DMS53 (cell line): ENCODE results near the gene GLRX.
A peak's percentile ranks its signal among the peaks of the same experiment; 100 is the strongest.
"Not testable (repeated sequence)": the region's sequence is repeated elsewhere in the genome, so short reads cannot be mapped to it uniquely, and the experiment has no call there.

Source experiments
- DNase-seq: peaks from one replicate; lab custom pipeline; 2025; lab: John Stamatoyannopoulos, UW

Gene GLRX

GRCh38 chr5:95852567-95852966, 30.0 kb upstream of the GLRX start:
- DNase-seq = no peak

DNA sequence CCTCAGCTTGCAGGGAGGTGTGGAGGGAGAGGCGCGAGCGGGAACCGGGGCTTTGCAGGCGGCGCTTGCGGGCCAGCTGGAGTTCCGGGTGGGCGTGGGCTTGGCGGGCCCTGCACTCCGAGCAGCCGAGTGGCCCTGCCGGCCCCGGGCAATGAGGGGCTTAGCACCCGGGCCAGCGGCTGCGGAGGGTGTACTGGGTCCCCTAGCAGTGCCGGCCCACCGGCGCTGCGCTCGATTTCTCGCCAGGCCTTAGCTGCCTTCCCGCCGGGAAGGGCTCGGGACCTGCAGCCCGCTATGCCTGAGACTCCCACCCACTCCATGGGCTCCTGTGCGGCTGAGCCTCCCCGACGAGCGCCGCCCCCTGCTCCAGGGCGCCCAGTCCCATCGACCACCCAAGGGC, 28.6 kb upstream of the GLRX start:
- not testable (repeated sequence) for DNase-seq

DNA sequence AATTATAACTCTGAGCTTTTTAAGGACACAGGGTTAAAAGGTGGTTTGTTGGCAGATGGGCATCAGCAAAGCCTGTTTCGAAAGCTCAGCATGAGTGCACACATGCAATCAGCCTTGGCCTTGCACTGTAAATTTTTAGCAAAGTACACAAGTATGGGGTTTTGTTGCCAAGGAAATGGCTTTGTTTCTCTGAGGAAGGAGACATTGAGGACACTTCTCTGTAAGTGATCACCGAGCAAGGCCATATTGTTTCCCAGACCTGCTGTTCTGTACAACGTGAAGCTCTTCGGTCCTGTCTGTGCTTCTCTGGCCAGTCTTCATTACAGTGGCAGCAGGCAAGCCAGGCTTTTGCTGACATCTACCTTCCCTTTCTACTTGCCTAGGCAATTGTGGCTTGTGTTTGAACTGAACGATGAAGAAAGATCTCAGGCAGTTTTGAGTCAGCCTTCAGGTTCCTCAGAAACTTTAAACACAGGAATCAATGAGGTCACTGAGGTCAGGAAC, 27.9 kb upstream of the GLRX start:
- no peak for DNase-seq

DNA sequence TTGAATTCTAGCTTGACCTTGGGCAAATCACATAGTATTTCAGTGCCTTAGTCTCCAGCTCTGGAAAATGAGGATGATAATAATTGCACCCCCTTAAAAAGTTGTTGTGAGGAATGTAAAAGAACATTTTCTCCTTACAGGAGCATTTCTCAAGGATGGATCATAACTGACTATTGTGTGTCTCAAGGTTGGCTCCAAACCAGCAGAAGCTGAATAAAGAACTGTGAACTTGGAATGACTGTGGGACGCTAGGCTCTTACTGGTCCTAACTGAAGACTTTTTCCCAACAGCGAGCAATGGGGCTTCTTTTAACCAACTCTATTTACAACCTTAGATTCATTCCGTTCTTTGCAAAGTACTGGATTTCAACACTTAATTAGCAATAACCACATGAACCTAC, 26.2 kb upstream of the GLRX start:
- no peak for DNase-seq

GRCh38 chr5:95847261-95847592, 24.7 kb upstream of the GLRX start:
- no peak for DNase-seq

- DNase-seq = peak; percentile 80
These were observed 24.2 kb upstream of the GLRX start for GRCh38 chr5:95846554-95847260.

DNA sequence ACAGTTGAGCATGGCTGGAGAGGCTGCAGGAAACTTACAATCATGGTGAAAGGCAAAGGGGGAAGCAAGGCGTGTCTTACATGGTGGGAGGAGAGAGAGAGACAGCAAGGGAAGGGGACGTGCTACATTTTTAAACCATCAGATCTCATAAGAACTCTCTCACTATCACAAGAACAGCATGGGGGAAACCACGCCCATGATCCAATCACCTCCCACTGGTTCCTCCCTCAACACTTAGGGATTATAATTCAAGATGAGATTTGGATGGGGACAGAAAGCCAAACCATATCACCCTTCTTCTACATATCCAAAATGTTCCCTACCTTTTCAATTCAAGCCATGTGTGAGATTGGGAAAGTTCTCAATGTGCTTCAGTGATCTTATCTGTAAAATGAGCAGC, 22.9 kb upstream of the GLRX start:
- no peak for DNase-seq

GRCh38 chr5:95843733-95844223, 21.3 kb upstream of the GLRX start:
- DNase-seq = no peak

- DNase-seq = peak; percentile 49
These were observed 20.5 kb upstream of the GLRX start for GRCh38 chr5:95842854-95843544.

DNA sequence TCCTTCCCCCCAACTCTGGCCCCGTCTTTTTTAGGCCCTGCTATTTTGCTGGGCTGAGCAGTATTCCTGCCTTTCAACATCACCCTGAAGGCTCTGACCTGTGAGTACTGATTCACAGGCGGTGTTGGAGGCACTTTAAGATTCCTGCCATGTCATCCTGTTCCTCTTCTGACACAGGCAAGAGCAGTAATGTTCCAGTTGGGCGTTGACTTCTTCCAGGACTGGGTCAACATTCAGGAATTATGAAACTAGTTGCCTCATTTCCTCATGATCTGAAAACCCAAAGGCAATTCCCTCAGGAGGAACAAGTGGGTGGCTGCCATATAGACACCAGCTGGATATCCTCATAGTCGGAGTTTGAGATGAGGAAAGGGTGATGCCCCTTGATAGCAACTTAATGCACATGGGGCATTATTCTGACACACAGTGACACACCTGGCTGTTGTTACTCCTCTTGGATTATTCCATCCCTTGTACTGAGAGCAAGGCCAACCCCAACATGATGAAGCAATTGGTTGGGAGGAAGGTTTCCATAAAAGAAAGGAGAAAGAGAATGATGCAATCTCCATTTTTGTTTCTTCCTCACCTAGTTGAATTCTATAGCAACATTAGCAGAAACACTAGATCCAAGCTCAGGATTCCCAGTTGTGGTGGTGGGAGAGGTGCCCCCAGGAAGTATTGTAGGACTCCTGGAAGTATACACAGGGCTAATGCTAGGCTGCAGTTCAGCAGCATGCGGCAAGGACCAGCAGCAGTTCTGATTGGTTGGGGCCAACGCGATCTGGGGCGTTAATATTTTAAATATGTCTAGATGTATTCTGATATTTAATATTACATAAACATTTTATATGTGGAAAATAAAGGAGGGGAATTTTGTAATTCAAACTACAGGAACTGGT, 19.6 kb upstream of the GLRX start:
- peak; percentile 10 for DNase-seq

DNA sequence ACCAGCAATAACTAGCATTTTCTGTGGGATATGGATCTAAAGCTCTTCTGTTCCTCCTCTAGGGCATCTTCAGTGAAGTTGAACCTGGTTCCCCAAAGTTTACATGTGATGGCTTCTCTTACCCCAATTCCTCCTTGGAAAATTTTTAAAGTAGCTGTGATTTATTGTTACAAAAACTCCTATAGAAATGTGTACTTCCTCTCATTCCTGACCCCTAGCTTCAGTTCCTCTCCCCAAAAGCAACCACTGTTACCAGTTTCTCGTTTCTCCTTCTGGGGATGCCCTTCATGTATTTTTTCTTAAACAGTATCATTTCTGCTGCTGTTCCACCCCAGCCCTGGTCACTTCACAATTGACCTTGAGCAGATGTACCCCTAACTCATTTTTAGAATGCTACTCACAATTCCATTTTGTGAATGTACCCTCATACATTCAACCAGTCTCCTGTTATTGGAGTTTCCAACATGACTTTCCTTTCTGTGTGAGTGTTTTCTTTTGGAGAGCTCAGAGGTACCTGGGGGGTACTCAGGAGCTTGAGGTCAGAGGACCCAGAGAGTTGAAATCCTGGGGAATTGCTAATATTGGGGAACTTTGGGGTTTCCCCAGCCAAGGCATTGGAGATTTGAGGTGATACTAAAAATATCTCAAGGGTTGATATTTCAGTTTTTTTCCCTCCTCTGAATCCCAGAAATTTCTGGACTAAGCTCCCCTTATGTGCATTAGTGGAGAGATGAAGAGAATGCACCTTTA, 18.6 kb upstream of the GLRX start:
- no peak for DNase-seq

- no peak for DNase-seq
These were observed 17.1 kb upstream of the GLRX start for GRCh38 chr5:95839658-95840057.

GRCh38 chr5:95838556-95838955, 16.0 kb upstream of the GLRX start:
- DNase-seq = no peak

- no peak for DNase-seq
These were observed 15.5 kb upstream of the GLRX start for GRCh38 chr5:95838001-95838520.

DNA sequence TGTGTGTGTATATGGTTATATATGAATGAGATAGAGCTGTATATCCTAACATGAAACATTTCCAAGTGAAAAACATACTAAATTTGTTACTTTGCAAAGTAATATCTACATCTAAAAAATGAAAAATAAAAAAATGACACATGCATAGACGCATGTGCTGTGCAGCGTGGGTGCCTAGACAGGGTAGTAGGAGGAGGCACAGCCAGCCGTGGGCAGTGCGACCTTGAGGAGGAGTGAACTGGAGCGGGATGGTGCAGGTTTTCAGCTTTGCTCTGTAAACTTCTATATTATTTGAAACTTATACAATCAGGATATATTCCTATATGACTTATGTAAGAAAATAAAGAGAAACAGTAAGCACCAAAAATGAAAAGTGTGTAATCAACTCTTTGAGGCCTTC, 15.0 kb upstream of the GLRX start:
- DNase-seq = no peak

DNA sequence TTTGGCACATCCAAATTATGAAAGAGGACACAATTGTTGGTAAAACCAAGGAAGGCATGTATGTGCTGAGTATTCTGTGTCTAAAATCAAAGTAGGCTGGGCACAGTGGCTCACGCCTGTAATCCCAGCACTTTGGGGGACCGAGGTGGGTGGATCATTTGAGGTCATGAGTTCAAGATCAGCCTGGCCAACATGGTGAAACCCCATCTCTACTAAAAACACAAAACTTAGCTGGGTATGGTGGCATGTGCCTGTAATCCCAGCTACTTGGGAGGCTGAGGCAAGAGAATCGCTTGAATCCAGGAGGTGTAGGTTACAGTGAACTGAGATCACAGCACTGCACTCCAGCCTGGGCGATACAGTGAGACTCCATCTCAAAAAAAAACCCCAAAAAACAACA, 14.4 kb upstream of the GLRX start:
- not testable (repeated sequence) for DNase-seq

DNA sequence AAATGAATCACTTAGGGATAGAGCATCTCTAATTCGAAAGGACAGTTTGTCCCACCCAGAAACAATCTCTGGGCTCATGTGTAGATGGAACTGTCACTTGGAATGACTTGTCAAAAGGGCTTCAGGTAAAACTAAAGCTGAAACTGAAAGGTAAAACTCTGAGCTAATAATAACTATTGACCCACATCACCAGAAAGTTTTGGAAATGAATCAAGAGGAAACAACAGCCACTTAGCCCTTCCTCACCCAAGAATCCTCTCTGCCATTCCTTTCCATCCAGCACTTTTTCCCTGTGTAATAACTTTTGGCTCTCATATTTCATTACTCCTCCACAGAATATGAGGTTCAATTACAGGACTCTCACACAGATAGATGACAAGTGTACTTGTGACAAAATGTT, 14.0 kb upstream of the GLRX start:
- no peak for DNase-seq

DNA sequence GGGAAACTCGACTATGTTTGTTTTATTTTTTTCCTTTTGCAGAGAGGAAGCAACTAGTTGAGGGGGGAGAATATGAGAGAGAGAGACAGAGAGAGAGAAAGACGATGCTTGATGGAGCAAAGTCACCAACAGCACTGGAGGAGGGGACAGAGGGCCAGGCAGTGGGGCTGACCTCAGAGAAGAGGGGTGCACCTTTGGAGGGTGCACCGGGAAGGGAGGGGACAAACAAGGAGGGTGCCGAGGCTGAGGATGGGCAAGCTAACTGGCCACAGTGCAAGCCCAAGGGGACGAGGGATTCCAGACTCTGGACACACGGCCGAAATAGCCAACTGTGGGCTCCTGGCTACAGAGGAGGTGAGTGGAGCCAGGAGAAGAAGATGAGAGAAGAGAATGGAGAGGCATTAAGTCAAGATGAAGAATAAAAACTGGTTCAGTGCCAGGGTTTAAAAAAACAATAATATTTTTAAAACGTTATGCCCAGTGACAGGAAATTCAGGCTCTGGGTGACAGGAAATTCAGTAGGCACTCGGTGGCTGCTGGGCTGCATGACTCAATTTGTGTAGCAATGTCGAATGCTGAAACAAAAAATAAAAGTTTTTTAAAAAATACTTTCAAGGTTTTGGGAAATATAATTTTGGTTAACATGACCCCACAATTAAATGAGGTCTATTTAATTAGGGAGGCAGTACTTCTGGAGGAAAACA, 13.3 kb upstream of the GLRX start:
- DNase-seq = no peak

- DNase-seq = no peak
These were observed 10.1 kb upstream of the GLRX start for GRCh38 chr5:95832664-95833063.

GRCh38 chr5:95830226-95830625, 7.7 kb upstream of the GLRX start:
- no peak for DNase-seq

- no peak for DNase-seq
These were observed 5.3 kb upstream of the GLRX start for GRCh38 chr5:95827892-95828246.
